ENCODE measurements around the gene EPHX1. TPM values are rescaled to one million over a fixed set of nuclear protein-coding genes. Genes with fewer than 3 reads are reported as not detected.
A peak's percentile ranks its signal among the peaks of the same experiment; 100 is the strongest.
"Not testable (repeated sequence)": the region's sequence is repeated elsewhere in the genome, so short reads cannot be mapped to it uniquely, and the experiment has no call there.

Gene EPHX1
- total RNA-seq: 1 to 10 TPM in 4 of 5 donors, under 1 TPM in 1; 0.98 to 5.2 (median 3.7) TPM
- 1.1 TPM for total RNA-seq (2013)
- 0.05 to 2.8 (median 0.57) reads per million in 29 experiments for total RNA-seq

- Mint-ChIP-seq H3K27ac (peak within 1 kb of the TSS; percentile 22 to 36), H3K36me3 (no peaks in the 10 kb centered on the region), H3K9me3 (no peaks in the 10 kb centered on the region), H3K27me3 (no peaks in the 10 kb centered on the region), H3K4me3 (peak within 1 kb of the TSS; percentile 80 to 85 (median 81)), H3K4me1 (peaks cover 8 to 14% (median 13%) of the 10 kb centered on the region in 3 donors)
- WGBS (ENCODE audit: insufficient coverage): 2% methylated on average over 76 of the region's 80 CpGs
- Histone ChIP-seq H3K27me3 (replicated peaks in 1 of 2; ENCODE audit: control insufficient read depth in 2 of 2, extremely low read depth in 1 of 2, insufficient read depth in 2 of 2, low read length in 1 of 2) (peaks cover 0 to 18% of the 10 kb centered on the region in 2 experiments), H3K4me3 (ENCODE audit: control insufficient read depth in 1 of 2, extremely low read depth in 1 of 2, low read length in 1 of 2) (peak within 1 kb of the TSS; percentile 43 to 65), H3K36me3 (ENCODE audit: control insufficient read depth in 2 of 2, extremely low read depth in 1 of 2, insufficient read depth in 1 of 2, low read length in 1 of 2) (no peaks in the 10 kb centered on the region), H3K9me3 (no peaks in the 10 kb centered on the region), H3K4me1 (ENCODE audit: control insufficient read depth in 1 of 2, extremely low read depth in 1 of 2, insufficient read depth in 2 of 2, low read length in 2 of 2) (peaks cover 0 to 17% of the 10 kb centered on the region in 2 experiments), H3K27ac (ENCODE audit: low read length) (no peak within 1 kb of the TSS)
- ChIA-PET POLR2A (interaction anchor here in 1 of 2 donors (0.6 kb wide), 1 partner anchor 37 kb away, joined by 4 read pairs; no protein-coding TSS in a partner anchor), CTCF (no interaction called here)
- ATAC-seq (replicated peaks in 1 of 4) (peak; percentile 87 to 94 (median 93)), DNase-seq (peak; percentile 14 to 71 (median 46))
These were observed at the start of gene EPHX1 for GRCh38 chr1:225809842-225810578. Gene EPHX1 (plus strand): TSS chr1:225810124. CDS start chr1:225828730, 18,606 bp downstream.

- POLR2A ChIA-PET: no interaction called here
- no peak for ATAC-seq (replicated peaks in 1 of 4)
These were observed 49.4 kb upstream of the EPHX1 start for GRCh38 chr1:225760531-225760930.

GRCh38 chr1:225761395-225761794, 48.5 kb upstream of the EPHX1 start:
- POLR2A ChIA-PET; H3K4me1 ChIP-seq (ENCODE audit: control insufficient read depth in 1 of 2, extremely low read depth in 1 of 2, insufficient read depth in 2 of 2, low read length in 2 of 2); H3K9me3 ChIP-seq; H3K9me3 Mint-ChIP-seq; H3K27ac Mint-ChIP-seq; H3K4me3 ChIP-seq (ENCODE audit: control insufficient read depth in 1 of 2, extremely low read depth in 1 of 2, low read length in 1 of 2); H3K4me1 Mint-ChIP-seq; H3K27ac ChIP-seq (ENCODE audit: low read length); ATAC-seq (replicated peaks in 1 of 4); CTCF ChIA-PET; H3K36me3 ChIP-seq (ENCODE audit: control insufficient read depth in 2 of 2, extremely low read depth in 1 of 2, insufficient read depth in 1 of 2, low read length in 1 of 2); DNase-seq; H3K4me3 Mint-ChIP-seq; H3K36me3 Mint-ChIP-seq; H3K27me3 Mint-ChIP-seq: not testable (repeated sequence)
- WGBS (ENCODE audit: insufficient coverage): 96% methylated on average over 4 of the region's 6 CpGs
- H3K27me3 ChIP-seq (replicated peaks in 1 of 2; ENCODE audit: control insufficient read depth in 2 of 2, extremely low read depth in 1 of 2, insufficient read depth in 2 of 2, low read length in 1 of 2): peaks cover 0 to 22% of the 10 kb centered on the region in 2 experiments

More at GRCh38 chr1:225760531-225760930, 49.4 kb upstream of the EPHX1 start:
- H3K36me3 ChIP-seq (ENCODE audit: control insufficient read depth in 2 of 2, extremely low read depth in 1 of 2, insufficient read depth in 1 of 2, low read length in 1 of 2): no peaks in the 10 kb centered on the region
- CTCF ChIA-PET: no interaction called here
- Mint-ChIP-seq H3K4me1 (no peaks in the 10 kb centered on the region), H3K4me3 (no peak overlapping the region), H3K36me3 (no peaks in the 10 kb centered on the region), H3K9me3 (no peaks in the 10 kb centered on the region), H3K27ac (no peak overlapping the region), H3K27me3 (peaks cover 0 to 5% of the 10 kb centered on the region in 2 donors)
- DNase-seq: no peak
- no peak overlapping the region for H3K4me3 ChIP-seq (ENCODE audit: control insufficient read depth in 1 of 2, extremely low read depth in 1 of 2, low read length in 1 of 2)
- WGBS (ENCODE audit: insufficient coverage): 93% methylated on average over 6 of the region's 6 CpGs
- H3K27me3 ChIP-seq (replicated peaks in 1 of 2; ENCODE audit: control insufficient read depth in 2 of 2, extremely low read depth in 1 of 2, insufficient read depth in 2 of 2, low read length in 1 of 2): peaks cover 0 to 18% of the 10 kb centered on the region in 2 experiments
- H3K9me3 ChIP-seq: no peaks in the 10 kb centered on the region
- no peak overlapping the region for H3K27ac ChIP-seq (ENCODE audit: low read length)
- H3K4me1 ChIP-seq (ENCODE audit: control insufficient read depth in 1 of 2, extremely low read depth in 1 of 2, insufficient read depth in 2 of 2, low read length in 2 of 2): no peaks in the 10 kb centered on the region

- Mint-ChIP-seq H3K9me3 (no peaks in the 10 kb centered on the region), H3K27ac (no peak overlapping the region), H3K4me3 (no peak overlapping the region), H3K27me3 (peaks cover 0 to 5% of the 10 kb centered on the region in 2 donors), H3K36me3 (no peaks in the 10 kb centered on the region), H3K4me1 (no peaks in the 10 kb centered on the region)
- POLR2A ChIA-PET: no interaction called here
- H3K36me3 ChIP-seq (ENCODE audit: control insufficient read depth in 2 of 2, extremely low read depth in 1 of 2, insufficient read depth in 1 of 2, low read length in 1 of 2): no peaks in the 10 kb centered on the region
- no peak overlapping the region for H3K4me3 ChIP-seq (ENCODE audit: control insufficient read depth in 1 of 2, extremely low read depth in 1 of 2, low read length in 1 of 2)
- CTCF ChIA-PET: no interaction called here
- DNase-seq: no peak
- ATAC-seq (replicated peaks in 1 of 4): no peak
- H3K4me1 ChIP-seq (ENCODE audit: control insufficient read depth in 1 of 2, extremely low read depth in 1 of 2, insufficient read depth in 2 of 2, low read length in 2 of 2): no peaks in the 10 kb centered on the region
- H3K27ac ChIP-seq (ENCODE audit: low read length): no peak overlapping the region
- H3K9me3 ChIP-seq: no peaks in the 10 kb centered on the region
- H3K27me3 ChIP-seq (replicated peaks in 1 of 2; ENCODE audit: control insufficient read depth in 2 of 2, extremely low read depth in 1 of 2, insufficient read depth in 2 of 2, low read length in 1 of 2): peaks cover 0 to 26% of the 10 kb centered on the region in 2 experiments
- WGBS (ENCODE audit: insufficient coverage): 100% methylated on average over 2 of the region's 5 CpGs
These were observed 47.9 kb upstream of the EPHX1 start for GRCh38 chr1:225762002-225762441.

GRCh38 chr1:225762444-225762843, 47.5 kb upstream of the EPHX1 start:
- H3K36me3 Mint-ChIP-seq: no peaks in the 10 kb centered on the region
- Histone ChIP-seq H3K9me3 (no peaks in the 10 kb centered on the region), H3K27ac (ENCODE audit: low read length) (no peak overlapping the region), H3K36me3 (ENCODE audit: control insufficient read depth in 2 of 2, extremely low read depth in 1 of 2, insufficient read depth in 1 of 2, low read length in 1 of 2) (no peaks in the 10 kb centered on the region), H3K4me1 (ENCODE audit: control insufficient read depth in 1 of 2, extremely low read depth in 1 of 2, insufficient read depth in 2 of 2, low read length in 2 of 2) (no peaks in the 10 kb centered on the region), H3K27me3 (replicated peaks in 1 of 2; ENCODE audit: control insufficient read depth in 2 of 2, extremely low read depth in 1 of 2, insufficient read depth in 2 of 2, low read length in 1 of 2) (peaks cover 0 to 29% of the 10 kb centered on the region in 2 experiments), H3K4me3 (ENCODE audit: control insufficient read depth in 1 of 2, extremely low read depth in 1 of 2, low read length in 1 of 2) (no peak overlapping the region)
- no peaks in the 10 kb centered on the region for H3K9me3 Mint-ChIP-seq
- H3K4me1 Mint-ChIP-seq: no peaks in the 10 kb centered on the region
- no peak overlapping the region for H3K27ac Mint-ChIP-seq
- CTCF ChIA-PET: no interaction called here
- 83% methylated on average over 2 of the region's 5 CpGs for WGBS (ENCODE audit: insufficient coverage)
- ATAC-seq (replicated peaks in 1 of 4) (no peak), DNase-seq (no peak)
- peaks cover 0 to 5% of the 10 kb centered on the region in 2 donors for H3K27me3 Mint-ChIP-seq
- H3K4me3 Mint-ChIP-seq: no peak overlapping the region
- POLR2A ChIA-PET: no interaction called here

- WGBS (ENCODE audit: insufficient coverage): 94% methylated on average over 5 of the region's 9 CpGs
- CTCF ChIA-PET: no interaction called here
These were observed 46.0 kb upstream of the EPHX1 start for GRCh38 chr1:225763716-225764548.

More at GRCh38 chr1:225763716-225764548, 46.0 kb upstream of the EPHX1 start:
- Histone ChIP-seq H3K27ac (ENCODE audit: low read length) (no peak overlapping the region), H3K27me3 (replicated peaks in 1 of 2; ENCODE audit: control insufficient read depth in 2 of 2, extremely low read depth in 1 of 2, insufficient read depth in 2 of 2, low read length in 1 of 2) (peaks cover 0 to 33% of the 10 kb centered on the region in 2 experiments), H3K4me3 (ENCODE audit: control insufficient read depth in 1 of 2, extremely low read depth in 1 of 2, low read length in 1 of 2) (no peak overlapping the region), H3K9me3 (no peaks in the 10 kb centered on the region), H3K4me1 (ENCODE audit: control insufficient read depth in 1 of 2, extremely low read depth in 1 of 2, insufficient read depth in 2 of 2, low read length in 2 of 2) (no peaks in the 10 kb centered on the region), H3K36me3 (ENCODE audit: control insufficient read depth in 2 of 2, extremely low read depth in 1 of 2, insufficient read depth in 1 of 2, low read length in 1 of 2) (no peaks in the 10 kb centered on the region)
- H3K36me3 Mint-ChIP-seq: no peaks in the 10 kb centered on the region
- ATAC-seq (replicated peaks in 1 of 4): no peak
- H3K9me3 Mint-ChIP-seq: no peaks in the 10 kb centered on the region
- peaks cover 0 to 5% of the 10 kb centered on the region in 2 donors for H3K27me3 Mint-ChIP-seq
- DNase-seq: no peak
- H3K27ac Mint-ChIP-seq: no peak overlapping the region
- no peak overlapping the region for H3K4me3 Mint-ChIP-seq
- POLR2A ChIA-PET: interaction anchor here in 1 of 2 donors (0.6 kb wide), 1 partner anchor 279 kb away, joined by 3 read pairs; no protein-coding TSS in a partner anchor
- H3K4me1 Mint-ChIP-seq: no peaks in the 10 kb centered on the region
